Coronary artery (tissue), 2 donors: ENCODE data around the gene ZFP42.

Experiments
- DNase-seq: peaks from one replicate; pipeline ENCODE4 v3.0.0-alpha.2; 2017; ENCODE audit warnings: low spot score
- H3K27ac ChIP-seq, 2 donors: fragments of 200-600 bp; sonication (generic); one replicate each; pipeline ENCODE4 v1.5.1; 2016 to 2019
- H3K4me3 ChIP-seq: fragments of 200-600 bp; sonication (generic); 2 replicates; pipeline ENCODE4 v1.5.1; 2016; ENCODE audit warnings: mild to moderate bottlenecking, moderate library complexity
- TF ChIP-seq, protein P1 (sequence below): fragments of 200-600 bp; sonication (generic); IDR thresholded peaks from one replicate; pipeline ENCODE4 v1.5.1; 2019; ENCODE audit warnings: antibody characterized with exemption

Gene ZFP42

DNA sequence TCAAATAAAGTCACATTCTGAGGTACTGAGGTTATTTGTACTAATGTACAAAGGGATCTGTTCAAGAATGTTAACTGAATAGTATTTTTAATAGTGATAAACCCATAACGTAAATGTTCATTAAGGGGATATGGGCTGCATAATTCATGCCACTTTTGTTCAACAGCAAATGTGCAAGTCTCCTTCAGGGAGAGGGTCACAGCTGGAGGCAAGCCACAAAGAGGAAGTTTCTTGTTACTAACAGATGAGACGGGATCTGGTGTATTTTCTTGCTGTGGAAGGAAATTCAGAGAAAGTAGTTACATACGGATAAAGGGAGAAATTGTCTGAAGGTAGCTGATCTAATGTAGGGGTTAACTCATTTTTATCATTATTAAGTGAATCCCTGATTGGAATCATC lies 10.0 kb downstream of the ZFP42 start:
- Histone ChIP-seq H3K27ac (no peak overlapping the region), H3K4me3 (no peak overlapping the region)
- TF ChIP-seq, protein P1, sequence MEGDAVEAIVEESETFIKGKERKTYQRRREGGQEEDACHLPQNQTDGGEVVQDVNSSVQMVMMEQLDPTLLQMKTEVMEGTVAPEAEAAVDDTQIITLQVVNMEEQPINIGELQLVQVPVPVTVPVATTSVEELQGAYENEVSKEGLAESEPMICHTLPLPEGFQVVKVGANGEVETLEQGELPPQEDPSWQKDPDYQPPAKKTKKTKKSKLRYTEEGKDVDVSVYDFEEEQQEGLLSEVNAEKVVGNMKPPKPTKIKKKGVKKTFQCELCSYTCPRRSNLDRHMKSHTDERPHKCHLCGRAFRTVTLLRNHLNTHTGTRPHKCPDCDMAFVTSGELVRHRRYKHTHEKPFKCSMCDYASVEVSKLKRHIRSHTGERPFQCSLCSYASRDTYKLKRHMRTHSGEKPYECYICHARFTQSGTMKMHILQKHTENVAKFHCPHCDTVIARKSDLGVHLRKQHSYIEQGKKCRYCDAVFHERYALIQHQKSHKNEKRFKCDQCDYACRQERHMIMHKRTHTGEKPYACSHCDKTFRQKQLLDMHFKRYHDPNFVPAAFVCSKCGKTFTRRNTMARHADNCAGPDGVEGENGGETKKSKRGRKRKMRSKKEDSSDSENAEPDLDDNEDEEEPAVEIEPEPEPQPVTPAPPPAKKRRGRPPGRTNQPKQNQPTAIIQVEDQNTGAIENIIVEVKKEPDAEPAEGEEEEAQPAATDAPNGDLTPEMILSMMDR = no peak
- DNase-seq = no peak

DNA sequence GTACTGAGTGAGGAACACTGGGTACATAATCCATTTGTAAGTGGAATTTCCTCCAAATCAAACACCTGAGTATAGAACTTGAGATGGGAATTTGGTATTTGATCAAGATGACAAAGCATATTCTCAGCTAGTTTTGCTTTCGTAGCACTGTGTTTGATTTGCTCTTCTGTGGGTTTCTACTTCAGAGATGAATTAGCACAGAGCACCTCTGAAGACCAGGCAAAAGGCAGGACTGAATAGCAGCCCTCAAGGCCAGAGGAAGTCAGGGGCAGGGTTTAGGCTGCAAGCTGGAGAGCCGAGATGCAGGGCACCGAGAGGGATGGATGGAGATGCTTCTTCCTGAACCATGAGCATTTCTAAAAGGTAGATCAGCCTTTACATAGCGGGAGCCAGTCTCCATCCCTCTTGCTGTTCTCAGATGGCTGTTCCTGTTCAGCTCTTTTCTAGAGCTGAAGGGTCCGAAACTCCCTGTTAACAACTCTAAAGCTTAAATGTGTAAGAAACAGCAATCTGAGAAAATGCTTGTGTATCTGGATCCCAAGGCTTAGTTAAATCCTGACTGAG lies 10.8 kb downstream of the ZFP42 start:
- TF ChIP-seq, protein P1 = no peak
- DNase-seq = no peak
- Histone ChIP-seq H3K4me3 (no peak overlapping the region), H3K27ac (no peak overlapping the region)

DNA sequence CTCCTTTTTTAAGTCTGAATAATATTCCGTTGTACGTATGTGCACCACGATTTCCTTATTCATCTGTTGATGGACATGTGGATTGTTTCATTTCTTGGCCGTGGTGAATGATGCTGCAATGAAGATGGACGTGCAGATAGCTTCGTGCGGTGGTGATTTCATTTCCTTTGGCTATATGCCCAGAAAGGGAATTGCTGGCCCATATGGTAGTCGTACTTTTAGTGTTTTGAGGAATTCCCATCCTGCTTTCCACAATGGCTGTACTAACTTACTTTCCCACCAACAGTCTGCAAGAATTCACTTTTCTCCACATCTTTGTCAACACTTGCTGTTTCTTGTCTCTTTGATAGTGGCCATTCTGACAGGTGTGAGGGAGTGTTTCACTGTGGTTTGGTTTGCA lies 12.8 kb downstream of the ZFP42 start:
- Histone ChIP-seq H3K27ac (no peak overlapping the region), H3K4me3 (no peak overlapping the region)
- TF ChIP-seq, protein P1 = no peak
- DNase-seq = no peak

DNA sequence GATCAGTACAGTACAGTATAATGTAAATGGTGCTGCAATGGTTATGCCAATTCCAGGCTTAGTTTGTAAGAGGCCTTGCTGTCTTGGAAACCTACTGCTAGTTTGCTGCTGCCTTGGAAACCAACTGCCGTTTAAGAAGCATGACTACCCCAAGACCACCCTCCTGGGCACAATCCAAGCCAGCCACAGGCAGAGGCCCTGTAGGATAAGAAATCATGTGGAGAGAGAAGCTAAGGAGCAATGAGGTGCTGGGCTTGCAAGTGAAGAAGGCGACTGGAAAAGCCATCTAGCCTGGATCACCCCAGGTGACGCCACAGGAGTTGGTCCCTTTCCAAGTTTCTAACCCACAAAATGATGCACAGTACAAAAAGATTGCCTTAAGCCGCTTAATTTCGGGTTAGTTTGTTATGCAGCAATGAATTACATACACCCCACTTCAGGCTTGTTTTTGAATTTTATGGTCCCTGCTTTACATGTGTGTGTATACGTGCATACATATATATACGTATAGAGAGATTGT lies 16.9 kb downstream of the ZFP42 start:
- no peak for DNase-seq
- H3K4me3 ChIP-seq = no peak overlapping the region
- H3K27ac ChIP-seq = no peak overlapping the region
- TF ChIP-seq, protein P1 = no peak

DNA sequence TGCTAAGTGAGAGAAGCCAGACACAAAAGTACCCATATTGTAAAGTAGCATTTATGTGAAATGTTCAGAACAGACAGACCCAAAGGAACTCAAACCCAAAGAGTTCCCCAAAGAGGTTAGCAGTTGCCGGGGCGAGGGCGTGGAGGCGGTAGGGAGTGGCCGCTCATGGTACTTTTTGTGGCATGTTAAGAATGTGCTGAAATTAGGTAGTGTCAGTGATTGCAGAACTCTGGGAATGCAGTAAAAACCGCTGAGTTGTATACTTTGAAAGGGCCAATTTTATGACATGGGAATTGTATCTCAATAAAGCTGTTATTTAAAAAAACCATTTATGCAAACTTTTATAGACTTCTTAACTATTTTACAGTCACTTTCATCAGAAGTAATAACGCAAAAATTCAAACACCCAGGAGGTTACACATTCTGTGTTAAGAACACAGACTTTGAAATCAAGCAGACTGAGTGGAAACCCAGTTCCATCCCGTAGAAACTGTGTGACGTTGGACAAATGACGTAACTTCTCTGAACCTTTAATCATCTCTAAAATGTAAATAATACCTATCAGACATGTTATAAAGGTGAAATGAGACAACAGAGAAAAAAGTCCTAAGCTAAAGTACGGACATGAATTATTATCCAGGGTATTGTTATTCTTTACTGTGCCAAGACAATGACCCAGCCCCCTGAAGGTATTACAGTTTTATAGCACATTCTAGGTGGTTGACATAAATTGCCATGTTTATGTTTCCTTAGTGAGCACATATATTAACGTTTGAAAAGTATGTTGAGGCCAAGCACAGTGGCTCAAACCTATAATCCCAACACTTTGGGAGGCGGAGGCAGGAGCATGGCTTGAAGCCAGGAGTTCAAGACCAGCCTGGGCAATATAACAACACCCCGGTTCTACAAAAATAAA lies 19.7 kb downstream of the ZFP42 start:
- TF ChIP-seq, protein P1 = no peak
- Histone ChIP-seq H3K4me3 (no peak overlapping the region), H3K27ac (no peak overlapping the region)
- no peak for DNase-seq

DNA sequence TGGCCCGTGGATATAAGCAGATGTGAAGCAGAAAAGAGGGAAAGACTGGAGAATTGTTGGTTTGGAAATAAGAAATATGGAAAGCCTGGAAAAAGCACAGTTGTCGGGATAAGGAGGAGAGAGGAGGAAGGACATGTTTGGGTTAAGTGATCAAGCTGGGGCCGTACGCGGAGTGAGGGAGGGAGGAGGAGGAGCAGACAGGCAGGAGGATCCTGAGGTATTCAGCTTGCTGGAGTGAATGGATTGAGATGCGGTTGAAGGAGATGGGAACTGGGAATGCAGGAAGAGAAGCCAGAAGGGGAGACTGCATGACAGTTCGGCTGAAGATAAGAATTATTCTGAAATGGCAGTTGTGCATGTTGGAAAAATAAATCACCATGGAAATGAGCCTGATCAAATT lies 21.2 kb downstream of the ZFP42 start:
- TF ChIP-seq, protein P1 = no peak
- Histone ChIP-seq H3K4me3 (no peak overlapping the region), H3K27ac (no peak overlapping the region)
- DNase-seq = no peak

DNA sequence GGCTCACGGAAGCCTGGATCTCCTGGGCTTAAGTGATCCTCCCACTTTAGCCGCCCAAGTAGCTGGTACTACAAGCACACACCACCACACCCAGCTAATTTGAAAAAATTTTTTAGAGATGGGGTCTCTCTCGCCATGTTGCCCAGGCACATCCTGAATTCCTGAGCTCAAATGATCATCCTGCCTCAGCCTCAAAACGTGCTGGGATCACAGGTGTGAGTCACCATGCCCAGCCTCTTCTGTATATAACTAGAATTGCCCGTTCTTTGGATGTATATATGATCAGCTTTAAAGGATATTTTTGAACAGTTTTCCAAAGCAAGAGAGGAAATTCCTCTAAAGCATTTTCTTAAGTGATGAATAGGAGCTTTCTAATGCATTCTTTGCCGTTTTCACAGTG lies 22.7 kb downstream of the ZFP42 start:
- Histone ChIP-seq H3K27ac (no peak overlapping the region), H3K4me3 (no peak overlapping the region)
- no peak for DNase-seq
- TF ChIP-seq, protein P1 = no peak
